ENCODE results near the gene IRX4.
"Not testable (repeated sequence)": the region's sequence is repeated elsewhere in the genome, so short reads cannot be mapped to it uniquely, and the experiment has no call there.

GRCh38 chr5:1870435-1871272 lies 12.1 kb downstream of the IRX4 start:
- TF ChIP-seq EP300, POLR2A, CTCF (IDR thresholded peaks at IDR 0.05): not testable (repeated sequence)
